Naive B cell (primary cell): ENCODE results near the gene EFHC1. TPM values are rescaled to one million over a fixed set of nuclear protein-coding genes. Genes with fewer than 3 reads are reported as not detected.
"Not testable (repeated sequence)": the region's sequence is repeated elsewhere in the genome, so short reads cannot be mapped to it uniquely, and the experiment has no call there.

Experiments used
- ATAC-seq, 2 donors: fragments of 150-1000 bp; cut with Tn5 transposase; 2 replicates each; pipeline ENCODE4 v1.10.0; 2021; ENCODE audit warnings: low read depth in 2 of 2, mild to moderate bottlenecking in 2 of 2, moderate library complexity in 2 of 2
- DNase-seq: peaks from one replicate; pipeline ENCODE4 v3.0.0; 2022
- H3K27ac Mint-ChIP-seq, 6 donors: one replicate each; pipeline ENCODE4 v1.8.0; 2020 to 2022; ENCODE audit warnings: mild to moderate bottlenecking in 6 of 6, mixed read lengths in 6 of 6, moderate library complexity in 5 of 6, inconsistent platforms in 2 of 6
- H3K27me3 Mint-ChIP-seq, 3 donors: one replicate each; pipeline ENCODE4 v1.8.0; 2021 to 2022; ENCODE audit warnings: mixed read lengths in 3 of 3, mild to moderate bottlenecking in 1 of 3
- H3K36me3 Mint-ChIP-seq, 2 donors: one replicate each; pipeline ENCODE4 v1.8.0; 2020 to 2022; ENCODE audit warnings: mixed read lengths in 2 of 2, inconsistent platforms in 1 of 2, mild to moderate bottlenecking in 1 of 2
- H3K4me1 Mint-ChIP-seq, 3 donors: one replicate each; pipeline ENCODE4 v1.8.0; 2020 to 2022; ENCODE audit warnings: mixed read lengths in 3 of 3, inconsistent platforms in 1 of 3, mild to moderate bottlenecking in 1 of 3, moderate library complexity in 1 of 3
- H3K4me3 Mint-ChIP-seq, 8 donors: one replicate each; pipeline ENCODE4 v1.8.0; 2020 to 2022; ENCODE audit warnings: mild to moderate bottlenecking in 8 of 8, mixed read lengths in 8 of 8, moderate library complexity in 8 of 8, inconsistent platforms in 2 of 8
- H3K9me3 Mint-ChIP-seq, 7 donors: one replicate each; pipeline ENCODE4 v1.8.0; 2020 to 2022; ENCODE audit warnings: mixed read lengths in 7 of 7, mild to moderate bottlenecking in 5 of 7, inconsistent platforms in 2 of 7, moderate library complexity in 1 of 7
- polyA plus RNA-seq, 6 donors: library from polyadenylated mRNA; unstranded; fragments of 300-500 nt; fragmentation: Illumina TruSeq; gene quantifications; one replicate each; pipeline ENCODE4 v1.2.3, GENCODE V29; 2021; ENCODE audit warnings: low read depth in 6 of 6

EFHC1 gene
- polyA plus RNA-seq, 6 donors from 2014 or later: 4.1 to 27.2 (median 8.4) TPM

DNA sequence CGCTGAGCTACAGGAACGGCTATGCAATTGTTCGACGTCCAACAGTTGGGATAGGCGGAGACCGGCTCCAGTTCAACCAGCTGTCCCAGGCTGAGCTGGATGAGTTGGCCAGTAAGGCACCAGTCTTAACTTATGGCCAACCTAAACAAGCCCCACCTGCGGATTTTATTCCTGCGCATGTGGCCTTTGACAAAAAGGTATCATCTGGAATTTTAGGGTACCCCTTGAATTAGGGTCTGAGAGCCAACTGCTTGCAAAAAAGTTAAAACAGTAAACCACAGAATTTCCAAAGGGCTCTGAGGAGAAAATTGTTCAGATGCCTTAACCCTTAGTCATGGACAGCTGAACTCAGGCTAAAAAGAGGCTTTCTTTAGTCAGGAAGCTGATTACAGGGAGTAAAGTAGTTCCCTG, 3.8 kb downstream of the EFHC1 start:
- ATAC-seq: no peak
- H3K4me1 Mint-ChIP-seq: peaks cover 0 to 8% (median 5%) of the 10 kb centered on the region in 3 donors
- H3K4me3 Mint-ChIP-seq: no peak overlapping the region

DNA sequence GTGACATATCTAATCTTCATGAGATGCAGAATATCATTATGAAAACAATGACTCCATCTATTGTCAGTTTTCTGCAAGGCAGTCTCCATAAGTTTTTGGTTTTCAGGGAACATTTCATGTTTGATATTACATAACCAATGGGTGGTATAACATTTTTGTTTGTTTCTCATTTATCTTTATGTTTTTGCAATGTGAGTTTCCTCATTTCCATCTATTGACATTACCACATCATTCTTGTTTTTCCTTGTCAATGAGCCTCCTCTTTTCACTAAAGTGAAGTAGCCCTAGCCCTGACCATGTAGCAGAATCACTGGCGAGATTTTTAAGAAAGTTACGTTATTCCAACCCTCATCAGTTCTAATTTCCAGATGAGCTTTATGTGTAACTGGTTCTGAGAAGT, 4.4 kb downstream of the EFHC1 start:
- peaks cover 0 to 3% (median 2%) of the 10 kb centered on the region in 3 donors for H3K4me1 Mint-ChIP-seq
- no peak overlapping the region for H3K27ac Mint-ChIP-seq
- H3K36me3 Mint-ChIP-seq: peaks cover 0 to 9% of the 10 kb centered on the region in 2 donors
- no peaks in the 10 kb centered on the region for H3K27me3 Mint-ChIP-seq
- DNase-seq (no peak), ATAC-seq (no peak)
- no peaks in the 10 kb centered on the region for H3K9me3 Mint-ChIP-seq
- H3K4me3 Mint-ChIP-seq: no peak overlapping the region

More for the DNA sequence above, 3.8 kb downstream of the EFHC1 start:
- Mint-ChIP-seq H3K36me3 (peaks cover 0 to 8% of the 10 kb centered on the region in 2 donors), H3K27ac (peak overlapping the region in 1 of 6 donors; percentile 43), H3K27me3 (no peaks in the 10 kb centered on the region), H3K9me3 (no peaks in the 10 kb centered on the region)
- DNase-seq: no peak

DNA sequence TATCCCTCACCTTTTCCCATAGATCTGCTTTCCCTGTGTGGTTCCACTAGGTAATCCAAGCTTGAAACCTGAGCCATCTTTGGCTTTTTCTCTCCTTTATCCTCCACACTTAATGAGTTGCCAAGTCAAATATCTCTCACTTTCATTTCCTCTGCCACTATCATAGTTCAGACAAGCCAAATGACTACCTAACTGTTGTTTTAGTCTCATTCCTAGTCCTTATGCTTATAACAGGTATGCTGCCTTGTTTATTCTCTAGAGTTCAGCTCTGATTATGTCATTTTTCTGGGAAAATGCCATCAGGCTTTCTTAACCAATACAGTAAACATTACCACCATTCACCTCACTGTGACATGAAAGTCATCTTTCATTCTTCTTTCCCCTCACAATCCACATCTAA, 6.5 kb downstream of the EFHC1 start:
- Mint-ChIP-seq H3K4me1 (no peaks in the 10 kb centered on the region), H3K27ac (no peak overlapping the region), H3K36me3 (peaks cover 8 to 15% of the 10 kb centered on the region in 2 donors), H3K4me3 (no peak overlapping the region), H3K27me3 (no peaks in the 10 kb centered on the region), H3K9me3 (no peaks in the 10 kb centered on the region)
- DNase-seq (no peak), ATAC-seq (no peak)

DNA sequence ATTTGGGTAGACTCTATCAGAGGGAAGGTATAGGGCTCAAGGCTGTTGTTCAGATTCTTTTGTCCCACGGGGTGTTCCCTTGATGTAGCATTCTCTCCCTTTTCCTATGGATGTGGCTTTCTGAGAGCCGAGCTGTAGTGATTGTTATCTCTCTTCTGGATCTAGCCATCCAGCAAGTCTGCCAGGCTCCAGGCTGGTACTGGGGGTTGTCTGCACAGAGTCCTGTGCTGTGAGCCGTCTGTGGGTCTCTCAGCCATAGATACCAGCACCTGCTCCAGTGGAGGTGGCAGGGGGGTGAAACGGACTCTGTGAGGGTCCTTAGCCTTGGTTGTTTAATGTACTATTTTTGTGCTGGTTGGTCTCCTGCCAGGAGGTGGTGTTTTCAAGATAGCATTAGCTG, 13.2 kb downstream of the EFHC1 start:
- not testable (repeated sequence) for H3K27me3 Mint-ChIP-seq, H3K4me1 Mint-ChIP-seq, ATAC-seq, DNase-seq, H3K9me3 Mint-ChIP-seq
- Mint-ChIP-seq H3K4me3 (peak overlapping the region in 1 of 8 donors; percentile 10), H3K36me3 (peaks cover 8 to 20% of the 10 kb centered on the region in 2 donors), H3K27ac (peak overlapping the region in 1 of 6 donors; percentile 37)

DNA sequence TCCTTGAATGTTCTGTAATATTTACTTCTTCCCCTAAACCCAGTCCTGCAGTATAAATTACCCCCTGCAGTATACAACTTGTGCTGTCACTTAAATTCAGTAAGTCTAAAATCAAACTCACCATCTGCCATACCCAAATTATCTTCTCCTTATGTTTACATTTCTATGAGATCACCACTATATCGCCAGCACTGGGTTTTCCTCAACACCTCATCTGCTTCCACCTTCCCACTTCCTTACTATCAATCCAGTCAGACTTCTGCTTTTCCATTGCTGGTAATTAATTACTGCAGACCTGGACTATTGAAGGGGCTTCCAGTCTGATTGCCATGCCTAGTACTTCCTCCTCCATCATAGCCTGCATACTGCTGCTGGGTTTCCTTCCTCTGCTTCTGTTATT, 15.2 kb downstream of the EFHC1 start:
- DNase-seq (no peak), ATAC-seq (no peak)
- no peak overlapping the region for H3K4me3 Mint-ChIP-seq
- H3K27ac Mint-ChIP-seq: peak overlapping the region in 1 of 6 donors; percentile 40
- H3K9me3 Mint-ChIP-seq: no peaks in the 10 kb centered on the region
- peaks cover 8 to 12% of the 10 kb centered on the region in 2 donors for H3K36me3 Mint-ChIP-seq
- H3K4me1 Mint-ChIP-seq: no peaks in the 10 kb centered on the region
- no peaks in the 10 kb centered on the region for H3K27me3 Mint-ChIP-seq

DNA sequence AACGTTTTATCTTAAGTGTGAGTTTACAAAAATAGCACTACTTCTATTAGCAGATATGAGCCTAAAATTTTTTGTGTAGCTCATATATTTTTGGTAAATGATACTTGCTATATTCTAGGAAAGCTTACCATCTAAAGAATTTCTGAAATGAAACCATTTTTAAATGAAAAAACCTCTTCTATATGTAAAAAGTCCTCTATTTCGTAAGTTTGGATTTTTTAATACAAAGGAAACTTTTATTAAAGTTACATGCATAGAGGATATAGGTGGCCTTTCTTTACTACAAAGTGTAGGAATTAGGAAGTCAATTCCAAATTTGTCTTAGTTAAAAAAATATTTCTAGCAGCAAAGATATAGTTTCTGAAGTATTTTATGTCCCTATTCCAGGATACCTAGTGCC, 18.8 kb downstream of the EFHC1 start:
- DNase-seq (no peak), ATAC-seq (no peak)

DNA sequence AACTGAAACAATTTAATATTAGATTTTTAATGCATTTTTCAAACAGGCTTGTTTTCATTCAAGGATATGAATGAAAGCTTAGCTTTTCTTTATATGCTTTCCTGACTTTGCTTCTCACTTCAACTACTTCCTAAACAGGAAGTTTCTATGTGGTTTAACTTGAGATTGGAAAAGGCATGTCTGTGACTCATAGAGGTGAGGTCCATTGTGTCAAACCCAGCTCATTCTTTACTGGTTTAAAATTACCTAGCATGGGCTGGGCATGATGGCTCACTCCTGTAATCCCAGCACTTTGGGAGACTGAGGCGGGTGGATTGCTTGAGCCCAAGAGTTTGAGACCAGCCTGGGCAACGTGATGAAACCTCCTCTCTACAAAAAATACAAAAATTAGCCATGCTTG, 34.4 kb downstream of the EFHC1 start:
- Mint-ChIP-seq H3K27me3 (no peaks in the 10 kb centered on the region), H3K36me3 (peaks cover 30 to 37% of the 10 kb centered on the region in 2 donors), H3K9me3 (peaks cover 7 to 22% (median 21%) of the 10 kb centered on the region in 7 donors), H3K4me1 (peaks cover 0 to 3% (median 0%) of the 10 kb centered on the region in 3 donors), H3K27ac (no peak overlapping the region), H3K4me3 (no peak overlapping the region)
- ATAC-seq (no peak), DNase-seq (no peak)

More for the DNA sequence above, 18.8 kb downstream of the EFHC1 start:
- Mint-ChIP-seq H3K4me3 (no peak overlapping the region), H3K9me3 (peaks cover 0 to 8% (median 2%) of the 10 kb centered on the region in 7 donors), H3K36me3 (peaks cover 0 to 8% of the 10 kb centered on the region in 2 donors), H3K27ac (no peak overlapping the region), H3K27me3 (no peaks in the 10 kb centered on the region), H3K4me1 (peaks cover 0 to 1% (median 0%) of the 10 kb centered on the region in 3 donors)

DNA sequence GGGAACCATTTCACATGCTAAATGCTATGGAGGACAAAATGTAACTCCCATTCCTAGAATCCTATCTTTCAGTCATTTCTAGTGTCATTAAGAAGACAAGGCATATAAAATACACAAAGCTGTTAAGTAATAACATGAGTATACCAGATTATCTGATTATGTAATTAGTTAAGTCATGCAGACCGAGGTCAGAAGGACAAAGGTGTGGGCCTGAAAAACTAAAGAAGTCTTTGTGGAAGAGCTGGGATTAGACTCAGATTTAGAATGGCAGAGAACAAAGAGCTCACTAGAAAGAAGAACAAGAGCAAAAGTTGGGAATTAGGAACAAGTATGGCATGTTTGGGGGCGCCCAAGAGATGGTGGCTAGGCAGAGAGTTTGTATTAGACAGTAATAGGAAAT, 37.0 kb downstream of the EFHC1 start:
- Mint-ChIP-seq H3K9me3 (peaks cover 0 to 14% (median 3%) of the 10 kb centered on the region in 7 donors), H3K36me3 (peaks cover 5 to 15% of the 10 kb centered on the region in 2 donors), H3K27ac (no peak overlapping the region), H3K4me3 (no peak overlapping the region), H3K27me3 (no peaks in the 10 kb centered on the region), H3K4me1 (no peaks in the 10 kb centered on the region)
- ATAC-seq (no peak), DNase-seq (no peak)

DNA sequence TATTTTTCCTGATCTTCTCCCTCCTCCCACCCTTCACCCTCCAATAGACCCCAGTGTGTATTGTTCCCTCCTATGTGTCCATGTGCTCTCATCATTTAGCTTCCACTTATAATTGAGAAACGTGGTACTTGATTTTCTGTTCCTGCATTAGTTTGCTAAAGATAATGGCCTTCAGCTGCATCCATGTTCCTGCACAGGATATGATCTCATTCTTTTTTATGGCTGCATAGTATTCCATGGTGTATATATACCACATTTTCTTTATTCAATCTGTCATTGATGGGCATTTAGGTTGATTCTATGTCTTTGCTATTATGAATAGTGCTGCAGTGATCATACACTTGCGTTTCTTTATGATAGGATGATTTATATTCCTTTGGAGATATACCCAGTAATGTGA, 41.1 kb downstream of the EFHC1 start:
- not testable (repeated sequence) for DNase-seq, H3K27me3 Mint-ChIP-seq, H3K4me1 Mint-ChIP-seq, H3K4me3 Mint-ChIP-seq, H3K36me3 Mint-ChIP-seq, ATAC-seq, H3K27ac Mint-ChIP-seq
- H3K9me3 Mint-ChIP-seq: peaks cover 0 to 14% (median 3%) of the 10 kb centered on the region in 7 donors

DNA sequence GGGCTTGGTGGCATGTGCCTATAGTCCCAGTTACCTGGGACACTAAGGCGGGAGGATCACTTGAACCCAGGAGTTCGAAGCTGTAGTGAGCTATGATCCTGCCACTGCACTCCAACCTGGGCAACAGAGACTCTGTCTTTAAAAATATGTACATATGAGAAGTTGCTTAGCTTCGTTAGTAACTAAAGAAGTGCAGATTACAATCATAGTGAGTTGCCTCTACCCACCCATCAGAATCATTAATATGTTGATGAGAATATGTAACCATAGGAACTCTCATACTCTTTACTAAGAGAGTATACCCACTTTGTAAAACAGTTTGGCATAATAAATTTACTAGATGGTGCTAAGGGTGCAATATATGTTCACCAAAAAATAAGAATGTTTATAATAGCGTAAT, 54.0 kb downstream of the EFHC1 start:
- Mint-ChIP-seq H3K4me1 (no peaks in the 10 kb centered on the region), H3K4me3 (no peak overlapping the region), H3K36me3 (no peaks in the 10 kb centered on the region), H3K9me3 (peaks cover 0 to 4% (median 0%) of the 10 kb centered on the region in 7 donors), H3K27me3 (no peaks in the 10 kb centered on the region), H3K27ac (no peak overlapping the region)
- DNase-seq (no peak), ATAC-seq (no peak)

DNA sequence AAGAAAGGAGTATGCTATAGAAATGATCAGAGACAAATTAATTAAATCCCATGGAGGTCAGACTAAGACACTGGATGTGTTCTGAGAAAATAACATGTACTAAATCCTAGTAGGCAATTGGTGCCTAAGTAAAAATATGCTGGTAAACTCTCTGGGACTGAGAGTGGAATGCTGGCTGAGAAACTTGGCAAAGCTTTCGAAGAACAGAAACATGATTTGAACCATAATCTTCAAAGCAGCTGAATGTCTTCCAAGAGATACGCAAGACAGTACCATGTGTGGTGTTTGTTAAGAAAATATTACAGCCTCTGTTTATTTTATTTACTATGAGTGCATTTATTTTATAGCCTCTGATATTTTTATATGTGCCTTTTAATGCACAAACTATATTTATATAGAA, 55.2 kb downstream of the EFHC1 start:
- Mint-ChIP-seq H3K4me3 (no peak overlapping the region), H3K27me3 (no peaks in the 10 kb centered on the region), H3K9me3 (peaks cover 0 to 4% (median 0%) of the 10 kb centered on the region in 7 donors)

DNA sequence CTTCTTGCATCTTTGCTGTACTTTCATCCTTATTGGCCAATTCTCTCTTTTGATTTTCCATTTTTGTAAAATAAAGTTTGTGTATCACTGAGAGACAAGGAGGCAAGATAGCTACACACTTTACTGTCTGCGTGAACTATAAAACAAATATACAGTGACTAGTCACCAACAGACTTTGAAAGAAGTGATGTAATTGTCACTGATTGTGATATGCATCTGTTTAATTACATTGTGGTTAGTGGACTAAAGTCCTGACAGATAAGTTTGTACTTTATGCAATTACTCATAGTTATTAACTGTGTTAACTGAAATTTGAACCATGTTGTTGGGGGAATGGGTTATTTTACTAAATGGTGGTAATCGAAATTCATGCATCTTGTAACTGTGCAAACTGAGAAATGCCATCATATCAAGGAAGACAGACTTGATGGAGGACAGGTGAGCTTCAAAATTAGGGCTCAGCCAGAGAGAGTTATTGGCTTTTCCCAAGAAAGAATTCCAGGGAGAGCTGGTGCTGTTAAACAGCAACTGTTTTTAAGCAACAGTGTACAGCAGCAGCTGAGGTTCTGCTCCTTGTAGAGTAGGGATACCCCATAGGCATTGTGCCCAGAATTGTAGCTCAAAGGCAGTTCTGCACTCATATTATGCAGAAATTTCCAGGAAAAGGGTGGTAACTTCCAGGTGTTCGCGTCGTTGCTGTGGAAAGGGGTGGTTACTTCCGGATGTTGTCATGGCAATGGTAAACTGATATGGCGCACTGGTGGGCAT, 62.9 kb downstream of the EFHC1 start:
- H3K4me3 Mint-ChIP-seq: peak overlapping the region in 1 of 8 donors; percentile 25
- DNase-seq: no peak
- no peaks in the 10 kb centered on the region for H3K4me1 Mint-ChIP-seq
- no peaks in the 10 kb centered on the region for H3K27me3 Mint-ChIP-seq
- ATAC-seq: no peak
- H3K36me3 Mint-ChIP-seq: peaks cover 13 to 26% of the 10 kb centered on the region in 2 donors
- H3K27ac Mint-ChIP-seq: peak overlapping the region in 1 of 6 donors; percentile 11
- peaks cover 0 to 2% (median 0%) of the 10 kb centered on the region in 7 donors for H3K9me3 Mint-ChIP-seq

More for the DNA sequence above, 55.2 kb downstream of the EFHC1 start:
- peaks cover 2% of the 10 kb centered on the region in 2 donors for H3K36me3 Mint-ChIP-seq
- no peak for ATAC-seq
- H3K4me1 Mint-ChIP-seq: no peaks in the 10 kb centered on the region
- H3K27ac Mint-ChIP-seq: no peak overlapping the region
- no peak for DNase-seq

DNA sequence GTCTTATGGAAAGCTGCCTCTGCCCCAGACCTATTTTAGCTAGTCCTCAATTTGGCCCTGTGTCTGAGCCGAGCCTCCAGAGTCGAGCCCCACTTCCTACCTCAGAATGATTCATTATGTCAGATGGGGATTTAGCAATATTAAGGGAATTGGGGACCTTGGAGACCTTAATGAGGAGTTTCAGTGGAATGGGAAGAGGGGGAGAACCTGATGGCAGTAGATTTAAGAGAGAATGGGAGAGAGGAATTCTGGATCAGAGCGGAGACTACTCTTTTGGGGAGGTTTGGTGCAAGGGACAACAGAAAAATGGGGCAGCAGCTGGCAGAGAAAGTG, 63.5 kb downstream of the EFHC1 start:
- ATAC-seq (no peak), DNase-seq (no peak)
- peaks cover 13 to 26% of the 10 kb centered on the region in 2 donors for H3K36me3 Mint-ChIP-seq
- H3K4me3 Mint-ChIP-seq: no peak overlapping the region
- H3K27ac Mint-ChIP-seq: peak overlapping the region in 1 of 6 donors; percentile 9
- no peaks in the 10 kb centered on the region for H3K4me1 Mint-ChIP-seq
- H3K9me3 Mint-ChIP-seq: peaks cover 0 to 2% (median 0%) of the 10 kb centered on the region in 7 donors
- H3K27me3 Mint-ChIP-seq: no peaks in the 10 kb centered on the region

DNA sequence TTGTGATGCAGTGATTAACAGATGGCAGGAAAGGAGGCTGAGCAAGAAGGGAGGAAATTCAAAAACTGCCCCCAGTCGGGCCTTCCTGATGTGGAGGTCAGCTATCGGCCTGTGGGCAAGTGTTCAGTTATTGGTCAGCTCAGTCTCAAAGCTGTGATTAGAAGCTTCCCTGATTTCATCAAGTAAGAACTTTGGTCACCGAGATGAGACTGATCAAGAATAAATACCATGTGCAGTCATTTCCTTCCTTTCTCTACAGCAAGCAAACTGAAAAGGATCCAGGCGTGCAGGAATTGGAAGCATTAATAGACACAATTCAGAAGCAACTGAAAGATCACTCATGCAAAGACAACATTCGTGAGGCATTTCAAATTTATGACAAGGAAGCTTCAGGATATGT, 69.7 kb downstream of the EFHC1 start:
- DNase-seq (no peak), ATAC-seq (no peak)
- peaks cover 7 to 31% of the 10 kb centered on the region in 2 donors for H3K36me3 Mint-ChIP-seq
- H3K27me3 Mint-ChIP-seq: no peaks in the 10 kb centered on the region
- peaks cover 0 to 7% (median under 1%) of the 10 kb centered on the region in 7 donors for H3K9me3 Mint-ChIP-seq
- peaks cover 4 to 14% (median 6%) of the 10 kb centered on the region in 3 donors for H3K4me1 Mint-ChIP-seq
- H3K27ac Mint-ChIP-seq: peak overlapping the region in 1 of 6 donors; percentile 79
- no peak overlapping the region for H3K4me3 Mint-ChIP-seq
